BE2C (cell line): ENCODE data around the gene CEP120.

Experiments
- DNase-seq: peaks from one replicate; pipeline ENCODE4 v3.0.0-alpha.2; 2020
- H3K27me3 ChIP-seq: fragments of 250-450 bp; sonication (Bioruptor Pico); 2 replicates; pipeline ENCODE4 v1.5.1; 2020; ENCODE audit warnings: mild to moderate bottlenecking
- H3K36me3 ChIP-seq: fragments of 250-450 bp; sonication (Bioruptor Pico); 2 replicates; pipeline ENCODE4 v1.5.1; 2020; ENCODE audit warnings: mild to moderate bottlenecking
- H3K4me1 ChIP-seq: fragments of 250-450 bp; sonication (Bioruptor Pico); 2 replicates; pipeline ENCODE4 v1.5.1; 2020
- H3K4me3 ChIP-seq: 2 replicates; pipeline ENCODE4 v1.5.1; 2011; ENCODE audit warnings: low read depth, low read length
- H3K9me3 ChIP-seq: fragments of 250-450 bp; sonication (Bioruptor Pico); 2 replicates; pipeline ENCODE4 v1.5.1; 2020
- CTCF ChIP-seq: IDR thresholded peaks from 2 replicates; pipeline ENCODE4 v1.5.1; 2012; ENCODE audit warnings: mild to moderate bottlenecking, low read depth, low read length

CEP120 gene

DNA sequence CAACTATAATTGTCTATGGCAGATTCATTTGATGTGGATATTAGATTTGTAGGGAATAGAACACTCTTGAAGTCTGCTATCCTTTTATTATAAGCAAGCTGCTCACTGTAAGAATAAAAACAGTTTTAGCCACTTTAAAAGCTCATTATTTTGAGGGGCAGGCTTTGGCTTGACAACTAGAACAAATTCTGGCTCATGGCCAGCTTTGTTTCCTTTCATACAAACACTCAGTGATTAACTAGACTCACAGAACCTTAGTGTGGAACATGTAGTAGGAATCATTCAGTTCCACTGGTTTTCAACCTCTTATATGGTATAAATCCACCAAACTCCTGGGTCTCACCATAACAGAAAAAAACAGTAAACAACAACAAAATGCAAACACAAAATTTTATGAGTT lies 27.4 kb upstream of the CEP120 start:
- DNase-seq, result peak; percentile 55
- H3K27me3 ChIP-seq, result no peaks in the 10 kb centered on the region
- H3K4me1 ChIP-seq, result peaks cover 14% of the 10 kb centered on the region

DNA sequence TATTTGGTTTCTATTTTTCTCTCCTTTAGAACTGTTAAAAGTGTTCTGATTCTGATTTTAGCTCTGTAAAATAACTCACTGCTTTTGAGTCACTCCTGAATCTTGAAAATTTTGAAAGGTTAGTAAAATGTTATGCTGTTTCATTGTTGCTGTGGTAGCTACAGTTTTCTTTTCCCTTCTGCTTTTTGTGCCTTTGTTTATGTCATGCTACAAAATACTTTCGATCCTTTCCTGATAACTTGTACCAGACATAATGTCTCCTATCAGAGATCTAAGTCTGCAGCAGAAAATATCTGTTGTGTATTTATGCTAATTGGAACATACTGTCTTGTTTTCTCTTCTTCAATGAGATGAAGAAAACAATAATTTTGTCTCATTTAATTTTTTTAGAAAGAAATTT lies 26.9 kb upstream of the CEP120 start:
- H3K4me1 ChIP-seq, result peaks cover 14% of the 10 kb centered on the region
- TF ChIP-seq CTCF, result no peak
- no peak overlapping the region for H3K4me3 ChIP-seq
- H3K27me3 ChIP-seq, result no peaks in the 10 kb centered on the region
- no peaks in the 10 kb centered on the region for H3K36me3 ChIP-seq
- DNase-seq, result no peak
- H3K9me3 ChIP-seq, result no peaks in the 10 kb centered on the region

More for the DNA sequence above, 27.4 kb upstream of the CEP120 start:
- no peak for TF ChIP-seq CTCF
- Histone ChIP-seq H3K4me3 (no peak overlapping the region), H3K9me3 (no peaks in the 10 kb centered on the region), H3K36me3 (no peaks in the 10 kb centered on the region)

- Histone ChIP-seq H3K36me3 (no peaks in the 10 kb centered on the region), H3K27me3 (no peaks in the 10 kb centered on the region), H3K4me3 (no peak overlapping the region), H3K4me1 (peaks cover 14% of the 10 kb centered on the region), H3K9me3 (no peaks in the 10 kb centered on the region)
- no peak for TF ChIP-seq CTCF
- no peak for DNase-seq
Measured at GRCh38 chr5:123449424-123449974, 26.3 kb upstream of the CEP120 start.

GRCh38 chr5:123448743-123449142 lies 25.5 kb upstream of the CEP120 start:
- no peak for DNase-seq
- Histone ChIP-seq H3K4me3 (no peak overlapping the region), H3K36me3 (no peaks in the 10 kb centered on the region), H3K9me3 (no peaks in the 10 kb centered on the region), H3K4me1 (peaks cover 14% of the 10 kb centered on the region), H3K27me3 (no peaks in the 10 kb centered on the region)
- no peak for TF ChIP-seq CTCF

DNA sequence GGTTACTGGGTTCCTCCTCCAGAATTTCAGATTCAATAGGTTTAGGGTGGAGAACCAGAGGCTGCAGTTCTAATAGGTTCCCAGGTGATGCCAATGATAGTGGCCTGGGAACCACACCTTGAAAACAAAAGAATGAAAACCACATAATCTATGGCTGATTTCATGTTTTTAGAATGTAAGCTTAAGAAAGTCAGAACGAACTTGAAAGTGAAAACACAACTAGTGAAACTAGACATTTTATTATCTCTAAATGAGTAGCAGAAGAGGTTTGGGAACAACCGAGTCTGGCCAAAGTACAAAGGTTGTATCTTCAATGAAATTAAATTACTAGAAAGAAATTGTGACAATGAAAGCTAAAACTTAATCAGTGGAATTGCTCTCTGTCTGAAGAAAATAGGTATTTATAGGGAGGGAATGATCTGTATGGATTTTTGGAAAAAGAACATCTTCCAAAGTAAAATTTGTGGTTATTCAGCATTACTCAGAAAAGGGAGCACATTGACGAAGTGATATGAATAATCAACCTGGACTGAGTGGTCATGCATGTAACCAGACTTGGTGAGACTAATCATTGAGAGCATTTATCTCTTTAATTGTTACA lies 24.9 kb upstream of the CEP120 start:
- no peaks in the 10 kb centered on the region for H3K9me3 ChIP-seq
- no peak for DNase-seq
- TF ChIP-seq CTCF, result no peak
- H3K27me3 ChIP-seq, result no peaks in the 10 kb centered on the region
- H3K4me1 ChIP-seq, result peaks cover 14% of the 10 kb centered on the region
- no peaks in the 10 kb centered on the region for H3K36me3 ChIP-seq
- H3K4me3 ChIP-seq, result no peak overlapping the region

DNA sequence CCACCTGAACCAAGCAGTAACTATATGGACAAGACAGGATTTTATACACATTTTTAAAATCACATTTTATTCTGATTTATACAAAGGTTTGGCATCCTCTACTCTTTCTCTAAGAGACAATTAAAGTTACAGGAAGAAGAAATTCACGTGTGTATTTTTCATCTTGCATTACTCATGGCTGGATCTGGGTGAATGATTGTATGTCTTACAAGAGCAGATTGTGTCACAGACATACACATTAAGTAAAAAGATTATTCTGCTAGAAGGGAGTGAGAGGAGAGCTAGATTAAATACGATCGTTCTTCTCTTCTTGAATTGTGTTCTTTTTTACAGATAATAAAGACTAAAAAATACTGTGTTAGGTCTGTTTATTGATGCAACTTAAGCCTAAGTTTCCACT lies 20.8 kb upstream of the CEP120 start:
- TF ChIP-seq CTCF, result no peak
- Histone ChIP-seq H3K4me3 (no peak overlapping the region), H3K36me3 (no peaks in the 10 kb centered on the region), H3K4me1 (peaks cover 3% of the 10 kb centered on the region), H3K27me3 (no peaks in the 10 kb centered on the region), H3K9me3 (no peaks in the 10 kb centered on the region)
- DNase-seq, result no peak
